OCI-M1 (cell line): Measurements from ENCODE around the gene CCDC106.
A peak's percentile ranks its signal among the peaks of the same experiment; 100 is the strongest.

ENCODE experiments used
- DNase-seq: peaks from one replicate; lab custom pipeline; 2025; lab: John Stamatoyannopoulos, UW

CCDC106 gene

GRCh38 chr19:55635856-55636440 lies 12.1 kb upstream of the CCDC106 start:
- no peak for DNase-seq

DNA sequence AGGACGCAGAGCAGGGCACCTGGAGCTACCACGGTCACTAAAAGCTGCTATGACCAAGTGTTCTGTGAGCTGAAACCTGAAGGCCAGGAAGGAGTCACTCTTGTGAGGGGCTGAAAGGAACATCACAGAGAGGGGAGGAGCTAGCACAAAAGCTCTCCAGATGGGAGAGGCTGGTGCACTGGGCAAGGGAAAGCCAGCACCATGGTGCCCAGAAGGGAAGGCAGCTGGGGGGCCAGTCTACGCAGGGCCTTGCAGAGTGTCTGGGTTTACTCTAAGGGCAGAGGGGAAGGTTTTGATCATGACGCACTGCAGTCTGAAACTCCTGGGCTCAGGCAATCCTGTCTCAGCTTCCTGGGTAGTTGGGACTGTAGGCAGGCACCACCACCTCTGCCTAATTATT lies 11.3 kb upstream of the CCDC106 start:
- no peak for DNase-seq

DNA sequence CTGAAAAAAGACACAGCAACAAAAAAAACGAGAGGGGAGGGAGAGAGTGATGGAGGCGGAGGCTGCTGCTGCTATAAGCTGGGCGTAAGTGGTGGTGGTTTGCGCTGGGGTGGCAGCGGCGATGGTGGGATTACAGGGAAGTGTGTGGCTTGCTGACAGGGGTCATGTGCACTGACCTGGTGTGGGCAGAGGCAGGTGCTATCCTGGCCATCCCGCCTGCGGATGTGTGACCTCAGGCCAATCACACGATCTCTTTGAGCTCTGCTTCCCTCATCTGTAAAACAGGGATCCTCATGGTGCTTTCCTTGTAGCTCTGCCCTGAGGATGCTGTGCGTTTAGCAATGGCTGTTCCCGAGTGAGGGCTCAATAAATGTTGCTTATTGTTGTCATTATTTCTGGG lies 10.5 kb upstream of the CCDC106 start:
- no peak for DNase-seq

GRCh38 chr19:55638864-55639359 lies 9.1 kb upstream of the CCDC106 start:
- DNase-seq = peak; percentile 86

DNA sequence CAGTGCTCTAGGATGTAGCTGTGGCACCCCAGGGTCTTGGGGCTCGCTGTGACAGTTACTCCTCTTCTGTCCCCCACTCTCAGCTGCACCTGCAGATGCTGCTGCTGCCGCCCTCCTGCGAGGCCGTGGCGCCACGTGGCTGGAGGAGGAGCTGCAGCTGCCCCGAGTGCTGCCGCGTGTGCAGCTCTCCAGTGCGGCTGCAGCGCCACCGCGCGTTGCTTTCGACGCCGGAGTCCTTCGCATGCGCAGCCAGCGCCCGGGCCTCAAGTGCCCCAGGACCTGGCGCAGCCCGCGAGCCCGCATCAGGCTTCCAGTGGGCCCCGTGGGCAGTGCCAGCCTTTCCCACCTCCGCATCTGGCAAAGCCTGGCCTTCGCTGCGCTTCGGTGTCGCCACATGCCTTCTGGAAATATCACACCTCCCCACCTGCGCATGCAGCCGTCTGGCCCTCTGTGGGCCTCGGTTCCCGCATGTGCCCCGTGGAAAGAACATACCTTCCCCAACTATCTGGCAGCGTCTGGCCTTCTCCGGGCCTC lies 7.9 kb upstream of the CCDC106 start:
- no peak for DNase-seq

- peak; percentile 85 for DNase-seq
Measured at GRCh38 chr19:55640577-55641425, 7.2 kb upstream of the CCDC106 start, which contains the start of gene ZNF580. ZNF580 (plus strand) TSS chr19:55641002; CDS start chr19:55642509, 1,507 bp downstream.

DNA sequence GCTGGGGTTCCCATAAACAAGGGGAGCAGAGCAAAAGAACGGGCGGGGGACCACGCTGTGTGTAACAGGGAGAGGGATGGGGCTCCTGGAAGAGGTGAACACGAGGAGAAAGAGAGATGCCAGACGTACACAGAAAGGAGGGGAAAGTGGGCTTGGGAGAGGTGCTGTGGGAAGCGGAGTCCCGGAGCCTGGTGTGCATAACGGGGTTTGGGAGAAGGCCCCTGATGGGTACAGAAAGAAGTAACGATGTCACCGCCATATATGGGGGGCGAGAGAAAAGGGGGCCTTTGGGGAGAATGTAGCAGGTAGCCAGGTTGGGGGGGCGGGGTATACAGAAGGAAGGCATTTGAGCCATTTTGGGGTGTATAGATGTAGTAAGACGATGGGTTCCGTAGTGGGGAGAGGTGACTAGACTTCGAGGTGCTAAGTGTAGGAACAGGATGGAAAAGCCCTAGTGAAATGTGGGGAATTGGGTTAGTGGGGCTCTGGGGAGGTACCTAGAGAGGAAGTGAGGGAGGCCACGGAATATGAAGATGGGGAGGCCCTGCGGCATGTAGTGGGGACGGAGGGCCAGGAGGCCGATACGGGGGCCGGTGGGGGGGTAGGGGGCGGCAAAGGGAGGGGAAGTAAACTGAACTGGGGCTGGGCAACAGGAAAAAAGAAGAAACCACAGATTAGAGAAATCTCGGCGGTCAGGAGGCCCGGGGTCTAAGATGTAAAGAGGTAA lies 6.4 kb upstream of the CCDC106 start:
- DNase-seq = peak; percentile 75

DNA sequence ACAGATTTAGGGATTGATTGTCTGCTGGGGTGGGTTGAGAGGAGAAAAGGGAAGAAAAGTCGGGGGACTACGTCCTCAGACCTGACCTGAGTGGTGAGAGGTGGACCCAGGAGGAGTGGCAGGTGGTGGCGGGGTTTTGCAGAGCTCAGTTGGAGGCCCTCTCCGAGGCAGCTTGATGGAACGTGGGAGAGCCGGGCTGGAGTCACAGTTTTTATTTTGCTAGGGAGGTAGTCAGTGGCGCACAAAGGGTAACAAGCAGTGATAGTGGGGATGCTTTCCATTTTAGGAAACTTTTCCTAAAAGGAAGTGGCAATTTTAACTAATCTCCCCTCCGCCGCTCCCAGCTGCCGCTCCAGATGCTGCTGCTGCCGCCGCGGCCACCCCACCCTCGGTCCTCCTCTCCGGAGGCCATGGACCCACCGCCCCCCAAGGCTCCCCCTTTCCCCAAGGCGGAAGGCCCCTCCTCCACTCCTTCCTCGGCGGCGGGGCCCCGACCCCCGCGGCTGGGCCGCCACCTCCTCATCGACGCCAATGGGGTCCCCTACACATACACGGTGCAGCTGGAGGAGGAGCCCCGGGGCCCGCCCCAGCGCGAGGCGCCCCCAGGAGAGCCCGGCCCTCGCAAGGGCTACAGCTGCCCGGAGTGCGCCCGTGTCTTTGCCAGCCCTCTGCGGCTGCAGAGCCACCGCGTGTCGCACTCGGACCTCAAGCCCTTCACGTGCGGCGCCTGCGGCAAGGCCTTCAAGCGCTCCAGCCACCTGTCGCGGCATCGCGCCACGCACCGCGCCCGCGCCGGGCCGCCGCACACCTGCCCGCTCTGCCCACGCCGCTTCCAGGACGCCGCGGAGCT lies 5.6 kb upstream of the CCDC106 start:
- peak; percentile 65 for DNase-seq

GRCh38 chr19:55643003-55643886 lies 4.8 kb upstream of the CCDC106 start, which contains the start of gene ZNF581:
ZNF581 (plus strand) TSS chr19:55643649; CDS start chr19:55644572, 923 bp downstream.
- DNase-seq = peak; percentile 89

DNA sequence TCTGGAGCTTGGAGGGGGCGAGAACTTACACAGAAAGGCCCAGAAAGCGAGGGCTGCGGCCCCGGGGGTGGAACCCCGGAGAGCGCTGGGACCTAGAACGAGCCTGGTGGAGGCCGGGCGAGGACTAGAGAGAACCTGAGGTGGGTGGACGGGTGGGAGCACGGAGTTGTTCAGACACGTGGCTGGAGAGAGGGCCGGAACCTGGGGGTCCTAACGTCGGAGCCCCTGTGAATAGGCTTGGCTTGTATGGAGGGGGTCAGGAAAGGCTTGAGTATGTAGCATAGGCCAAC lies 4.2 kb upstream of the CCDC106 start:
- peak; percentile 44 for DNase-seq

DNA sequence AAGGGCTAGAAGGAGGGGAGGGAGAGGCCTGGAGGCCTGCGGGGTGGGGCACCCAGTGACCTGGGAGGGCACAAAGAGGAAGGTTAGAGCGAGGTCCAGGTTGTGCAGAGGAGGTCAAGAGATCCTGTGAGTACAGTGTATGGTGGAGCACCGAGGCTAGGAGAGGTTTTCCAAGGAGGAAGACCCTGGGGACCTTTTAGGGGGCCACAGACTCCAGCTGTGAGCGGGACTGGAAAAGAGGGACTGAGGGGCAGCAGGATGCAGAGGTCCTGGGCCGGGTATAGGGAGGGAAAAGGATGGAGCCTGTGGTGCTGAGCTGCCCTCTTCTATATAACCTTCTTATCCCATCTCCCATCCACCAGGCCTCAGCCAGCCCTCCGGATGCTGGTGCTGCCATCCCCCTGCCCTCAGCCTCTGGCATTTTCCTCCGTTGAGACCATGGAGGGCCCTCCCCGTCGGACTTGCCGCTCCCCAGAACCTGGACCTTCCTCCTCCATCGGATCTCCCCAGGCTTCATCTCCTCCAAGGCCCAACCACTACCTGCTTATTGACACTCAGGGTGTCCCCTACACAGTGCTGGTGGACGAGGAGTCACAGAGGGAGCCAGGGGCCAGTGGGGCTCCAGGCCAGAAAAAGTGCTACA lies 3.7 kb upstream of the CCDC106 start:
- DNase-seq = no peak

DNA sequence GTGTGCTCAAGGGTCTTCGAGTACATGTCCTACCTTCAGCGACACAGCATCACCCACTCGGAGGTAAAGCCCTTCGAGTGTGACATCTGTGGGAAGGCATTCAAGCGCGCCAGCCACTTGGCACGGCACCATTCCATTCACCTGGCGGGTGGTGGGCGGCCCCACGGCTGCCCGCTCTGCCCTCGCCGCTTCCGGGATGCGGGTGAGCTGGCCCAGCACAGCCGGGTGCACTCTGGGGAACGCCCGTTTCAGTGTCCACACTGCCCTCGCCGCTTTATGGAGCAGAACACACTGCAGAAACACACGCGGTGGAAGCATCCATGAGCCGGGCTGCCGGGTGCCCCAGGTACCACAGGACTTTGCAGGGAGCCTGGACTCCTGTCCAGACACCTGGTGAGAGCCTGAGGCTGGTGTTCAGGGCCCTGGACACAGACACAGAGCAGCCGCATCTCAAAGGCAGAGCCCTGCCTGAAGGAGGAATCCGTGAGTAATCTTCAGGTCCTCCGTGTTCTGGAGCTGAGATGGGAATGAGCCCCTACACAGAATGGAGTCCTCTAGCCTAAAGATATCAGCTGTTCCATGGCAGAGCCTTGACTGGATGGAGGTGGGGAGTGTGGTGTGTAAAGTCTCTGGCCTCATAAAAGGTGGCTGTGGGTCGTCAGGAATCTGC lies 3.0 kb upstream of the CCDC106 start:
- DNase-seq = no peak

DNA sequence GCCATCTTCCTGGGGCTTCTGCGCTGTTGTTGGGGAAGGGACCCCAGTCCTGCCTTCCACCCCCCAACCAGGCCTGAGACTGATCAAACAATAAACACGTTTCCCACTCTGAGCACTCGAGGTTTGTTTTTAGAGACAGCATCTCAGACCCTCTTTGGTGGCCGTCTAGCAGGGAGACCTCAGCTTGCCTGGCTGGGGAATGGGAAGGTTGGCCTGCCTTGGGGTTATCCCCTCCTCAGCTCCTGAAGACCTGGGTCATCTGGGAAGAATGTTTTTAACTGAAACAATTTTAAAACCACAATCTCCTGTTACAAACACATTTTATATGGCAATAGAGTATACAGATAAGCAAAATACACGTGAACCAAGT lies 2.5 kb upstream of the CCDC106 start:
- no peak for DNase-seq

- peak; percentile 42 for DNase-seq
Measured at GRCh38 chr19:55646889-55647731, 902 bp upstream of the CCDC106 start.

DNA sequence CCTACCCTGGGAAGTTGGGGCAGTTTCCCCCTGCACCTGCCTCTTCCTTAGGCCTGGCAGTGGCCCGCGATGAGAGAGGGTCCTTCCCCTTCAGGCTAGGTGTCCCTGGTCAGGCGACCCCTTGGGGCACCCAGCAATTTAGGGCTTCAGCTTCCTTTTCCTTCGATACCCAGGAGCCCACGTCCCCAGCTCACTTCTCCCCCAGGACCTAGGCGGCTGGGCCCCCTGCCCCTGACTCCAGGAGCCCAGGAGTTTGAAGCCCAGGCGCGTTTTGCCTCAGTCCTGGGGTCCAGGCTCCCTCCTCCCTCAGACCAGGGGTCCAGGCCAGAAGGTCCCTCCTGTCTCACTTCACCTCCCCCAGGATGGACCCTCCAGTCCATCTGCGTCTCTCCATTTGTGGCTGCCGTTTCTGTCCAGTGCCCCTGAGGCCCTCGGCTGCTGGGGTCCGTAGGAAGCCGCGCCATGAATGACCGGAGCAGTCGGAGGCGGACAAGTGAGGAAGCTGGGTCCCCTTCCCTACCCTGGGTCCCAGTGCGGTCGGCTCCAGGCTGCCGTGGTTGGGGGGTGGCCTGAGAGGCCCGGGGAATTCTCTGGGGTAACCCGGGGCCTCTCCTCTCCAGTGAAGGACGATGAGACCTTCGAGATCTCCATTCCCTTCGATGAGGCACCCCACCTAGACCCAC lies 714 bp downstream of the CCDC106 start:
- DNase-seq = no peak

DNA sequence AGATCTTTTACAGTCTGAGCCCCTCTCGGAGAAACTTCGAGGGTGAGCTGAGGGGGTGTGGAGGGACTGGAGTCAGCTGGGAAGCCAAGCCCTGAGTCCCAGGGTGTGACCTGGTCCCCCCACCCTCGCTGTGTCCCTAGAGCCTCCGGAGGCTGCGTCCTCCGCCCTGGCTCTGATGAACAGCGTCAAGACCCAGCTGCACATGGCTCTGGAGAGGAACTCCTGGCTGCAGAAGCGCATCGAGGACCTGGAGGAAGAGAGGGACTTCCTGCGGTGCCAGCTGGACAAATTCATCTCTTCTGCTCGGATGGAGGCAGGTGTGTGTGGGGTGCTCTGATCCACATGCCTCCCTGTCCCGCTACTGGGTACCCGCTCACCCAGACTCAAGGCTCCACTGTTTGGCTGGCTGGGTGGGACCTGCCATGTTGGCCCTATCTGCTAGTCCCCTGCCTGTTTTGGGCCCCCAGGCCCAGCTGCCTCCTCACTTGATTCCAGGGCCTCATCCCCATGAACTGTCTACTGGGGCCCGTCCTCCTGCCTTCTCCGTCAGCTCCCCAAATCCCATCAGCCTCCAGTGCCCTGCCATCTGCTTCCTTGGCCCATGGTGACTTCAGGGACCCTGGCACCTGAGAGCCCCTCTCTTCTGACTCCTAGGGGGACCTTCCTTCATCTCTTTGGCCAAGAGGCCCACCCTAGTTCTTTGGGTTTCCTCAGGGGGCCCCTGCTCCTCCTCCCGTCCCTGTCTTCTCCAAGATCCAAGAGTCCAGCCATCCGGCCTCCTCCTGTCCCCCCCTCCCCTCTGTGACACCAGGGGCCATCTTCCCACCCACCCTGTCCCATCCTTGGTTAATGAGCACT lies 1.5 kb downstream of the CCDC106 start:
- DNase-seq = no peak

GRCh38 chr19:55650126-55650557 lies 2.1 kb downstream of the CCDC106 start:
- no peak for DNase-seq
